NCI-H128 (cell line): ENCODE measurements around the gene SIL1.
"Not testable (repeated sequence)": the region's sequence is repeated elsewhere in the genome, so short reads cannot be mapped to it uniquely, and the experiment has no call there.

Experiments used
- DNase-seq: peaks from one replicate; lab custom pipeline; 2025; ENCODE audit not compliant: unreplicated experiment; lab: John Stamatoyannopoulos, UW

Gene SIL1

DNA sequence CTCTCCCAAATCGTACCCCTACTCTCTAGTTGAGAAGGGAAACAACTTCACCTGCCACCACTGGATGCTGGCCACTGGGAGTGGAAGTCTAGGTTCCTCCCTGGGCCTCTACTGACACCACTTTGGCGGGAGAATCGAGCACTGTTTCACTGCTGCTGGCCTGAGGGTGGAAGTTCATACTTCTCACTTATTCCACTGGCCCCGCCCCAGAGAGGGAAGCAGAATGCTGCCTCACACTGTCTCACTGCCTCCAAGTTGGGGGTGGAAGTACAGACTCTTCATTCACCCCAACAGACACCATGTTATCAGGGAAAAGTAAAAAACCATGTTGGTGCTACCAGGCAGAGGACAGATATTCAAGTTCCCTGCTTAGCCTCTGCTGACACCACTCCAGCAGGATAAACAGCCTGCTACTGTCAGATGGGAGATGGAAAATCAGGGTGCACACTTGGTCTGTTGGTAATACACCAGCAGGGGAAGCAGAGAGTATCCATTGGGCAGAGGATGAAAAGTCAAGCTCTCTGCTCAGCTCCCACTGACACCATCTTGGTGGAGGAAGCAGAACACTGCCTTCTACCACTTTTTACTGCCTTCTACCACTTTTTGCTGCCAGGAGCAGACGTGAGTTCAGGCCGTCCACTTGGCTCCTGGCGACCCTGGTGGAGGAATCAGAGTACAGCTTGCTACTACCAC is 159.4 kb downstream of the SIL1 start:
- no peak for DNase-seq

DNA sequence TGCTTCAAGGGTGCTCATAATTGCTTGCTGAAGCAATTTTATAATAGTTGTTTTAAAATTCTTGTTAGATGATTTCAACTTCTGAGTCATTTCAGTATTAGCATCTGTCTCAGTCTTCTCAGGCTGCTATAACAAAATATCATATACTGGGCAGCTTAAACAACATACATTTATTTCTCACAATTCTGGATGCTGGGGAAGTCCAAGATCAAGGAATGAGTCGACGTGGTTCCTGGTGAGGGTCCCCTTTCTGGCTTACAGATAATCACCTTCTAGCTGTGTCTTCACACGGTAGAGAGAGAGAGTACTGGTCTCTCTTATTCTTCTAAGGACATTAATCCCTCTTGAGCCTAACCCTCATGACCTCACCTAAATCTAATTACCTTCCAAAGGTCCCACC is 160.4 kb downstream of the SIL1 start:
- no peak for DNase-seq

DNA sequence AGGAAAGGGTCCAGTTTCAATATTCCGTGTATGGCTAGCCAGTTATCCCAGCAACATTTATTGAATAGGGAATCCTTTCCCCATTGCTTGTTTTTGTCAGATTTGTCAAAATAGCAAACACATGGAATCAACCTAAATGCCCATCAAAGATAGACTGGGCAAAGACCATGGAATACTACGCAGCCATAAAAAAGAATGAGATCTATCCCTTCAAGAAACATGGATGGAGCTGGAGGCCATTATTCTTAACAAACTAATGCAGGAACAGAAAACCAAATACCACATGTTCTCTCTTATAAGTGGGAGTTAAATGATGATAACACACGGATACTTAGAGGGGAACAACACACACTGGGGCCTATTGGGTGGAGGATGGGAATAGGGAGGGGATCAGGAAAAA is 161.8 kb downstream of the SIL1 start:
- DNase-seq, result not testable (repeated sequence)

DNA sequence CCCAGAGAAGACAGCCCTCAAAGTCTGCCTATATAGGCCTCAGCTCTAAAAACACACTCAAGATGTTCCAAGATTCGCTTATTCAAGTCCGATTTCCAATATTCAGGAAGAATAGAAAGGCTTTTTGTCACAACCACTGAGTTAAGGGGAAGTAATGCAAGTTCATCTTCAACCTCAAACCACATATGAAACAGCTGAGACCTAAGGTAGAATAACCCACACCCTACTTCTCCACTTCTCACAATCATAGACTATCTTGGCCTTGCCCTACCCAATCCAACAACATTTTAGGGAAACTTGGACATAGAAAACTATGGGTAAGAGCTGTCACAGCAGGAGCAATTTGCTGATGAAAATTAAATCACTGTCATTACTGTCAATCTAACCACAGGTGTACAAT is 171.0 kb downstream of the SIL1 start:
- DNase-seq, result no peak

DNA sequence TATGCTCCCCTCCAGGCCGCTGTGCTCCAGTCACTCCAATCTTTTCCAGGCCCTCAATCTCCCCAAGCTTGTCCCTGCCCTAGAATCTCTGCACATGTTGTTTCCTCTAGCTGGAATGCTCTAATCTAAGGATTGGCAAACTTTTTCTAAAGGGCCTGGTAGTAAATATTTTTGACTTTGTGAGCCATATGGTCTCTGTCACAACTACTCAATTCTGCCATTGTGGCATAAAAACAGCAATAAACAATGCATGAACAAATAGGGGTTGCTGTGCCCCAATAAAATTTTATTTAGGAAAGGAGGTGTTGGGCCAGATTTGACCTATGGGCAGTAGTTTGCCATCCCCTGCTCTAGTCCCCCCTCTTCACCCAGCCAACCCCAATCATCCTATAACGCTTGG is 172.5 kb downstream of the SIL1 start:
- no peak for DNase-seq

DNA sequence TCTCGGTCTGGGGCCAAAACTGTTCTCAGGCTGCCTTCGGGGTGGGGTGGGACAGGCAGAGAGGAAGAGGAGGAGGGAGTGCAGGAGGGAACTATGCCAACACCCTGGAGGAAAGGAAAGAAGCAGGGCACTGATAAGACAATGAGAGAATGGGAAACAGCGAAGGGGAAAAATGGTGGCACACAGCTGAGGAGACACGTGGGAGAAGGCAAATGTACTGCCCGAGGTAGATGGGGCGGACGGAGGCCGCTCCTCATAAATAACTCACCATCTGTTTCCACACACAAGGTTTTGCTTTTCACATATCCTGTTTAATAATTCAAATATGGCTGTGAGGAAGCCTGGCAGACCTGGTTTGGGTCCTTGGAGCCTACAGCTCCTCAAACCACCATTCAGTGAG is 174.9 kb downstream of the SIL1 start:
- DNase-seq, result no peak

DNA sequence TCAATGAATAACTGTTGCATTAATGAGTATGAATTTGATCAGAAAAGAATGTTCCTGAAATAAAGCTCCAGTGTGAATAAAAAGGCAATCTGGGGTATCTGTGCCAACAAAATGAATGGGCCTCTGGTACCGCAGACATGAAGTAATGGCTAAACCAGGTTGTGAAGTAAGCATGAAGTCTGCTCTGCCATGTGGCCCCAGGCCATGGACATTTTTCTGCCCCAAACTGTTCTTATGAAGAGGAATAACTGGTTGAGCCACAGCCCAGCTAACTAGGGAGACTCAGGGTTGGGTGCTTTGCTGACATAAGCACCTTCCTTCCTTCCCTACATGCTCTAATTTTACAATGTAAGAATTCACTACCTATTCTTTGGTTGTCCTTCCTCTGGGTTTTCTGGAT is 175.6 kb downstream of the SIL1 start:
- no peak for DNase-seq

DNA sequence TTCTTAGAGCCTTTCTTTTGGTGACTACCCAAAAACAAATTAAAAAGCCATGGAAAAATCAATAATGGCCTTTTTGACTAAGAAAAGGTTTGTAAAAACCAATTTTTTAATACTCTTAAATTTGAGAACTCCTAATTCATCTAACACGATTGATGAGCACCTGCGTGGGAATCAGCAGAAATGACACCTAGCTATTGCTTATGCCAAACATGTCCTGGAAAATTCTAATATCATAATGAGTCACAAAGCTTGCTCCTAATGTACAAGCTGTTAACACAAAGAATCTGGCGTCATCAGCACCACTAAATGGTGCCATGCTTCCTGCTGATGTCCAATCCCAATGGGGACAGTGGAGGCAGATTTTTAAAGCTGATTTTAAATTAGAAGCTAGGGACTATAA is 176.8 kb downstream of the SIL1 start:
- DNase-seq, result no peak

DNA sequence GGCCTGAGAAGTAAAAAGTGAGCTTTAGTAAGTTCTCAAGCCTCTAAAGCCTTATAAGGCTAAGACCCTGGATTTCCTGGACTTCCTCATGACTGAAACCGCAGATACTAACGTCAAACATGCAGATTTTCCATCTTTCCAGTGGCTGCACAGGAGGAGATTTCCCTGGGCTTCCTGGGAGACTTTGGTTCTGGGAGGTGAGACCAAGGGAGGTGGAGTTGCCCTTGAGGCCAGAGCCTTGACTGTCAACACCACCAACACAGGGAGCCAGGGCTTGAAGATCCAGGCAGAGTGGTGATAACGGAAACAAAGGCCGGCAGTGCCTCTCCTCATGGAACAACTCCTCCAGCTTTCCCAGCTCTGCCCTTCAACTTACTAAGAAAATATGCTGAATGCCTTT is 178.3 kb downstream of the SIL1 start:
- DNase-seq, result no peak

DNA sequence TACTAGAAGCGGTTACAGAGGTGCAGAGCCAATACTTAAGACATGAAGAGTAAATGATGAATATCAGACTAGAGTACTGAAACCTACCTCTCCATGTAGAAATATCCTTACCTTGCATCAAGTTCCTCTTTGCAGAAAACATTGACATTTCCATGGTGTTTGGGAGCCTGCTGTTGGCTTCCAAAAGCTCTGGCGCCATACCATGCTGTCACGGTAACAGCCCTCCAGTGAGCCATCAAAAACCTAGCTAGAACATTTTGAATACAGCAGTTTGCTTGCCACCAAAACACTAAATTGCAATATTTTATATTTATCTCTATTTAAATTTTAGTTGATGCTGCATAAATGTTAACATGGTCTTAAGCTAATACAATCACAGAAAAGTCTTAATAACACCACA is 179.0 kb downstream of the SIL1 start:
- no peak for DNase-seq

DNA sequence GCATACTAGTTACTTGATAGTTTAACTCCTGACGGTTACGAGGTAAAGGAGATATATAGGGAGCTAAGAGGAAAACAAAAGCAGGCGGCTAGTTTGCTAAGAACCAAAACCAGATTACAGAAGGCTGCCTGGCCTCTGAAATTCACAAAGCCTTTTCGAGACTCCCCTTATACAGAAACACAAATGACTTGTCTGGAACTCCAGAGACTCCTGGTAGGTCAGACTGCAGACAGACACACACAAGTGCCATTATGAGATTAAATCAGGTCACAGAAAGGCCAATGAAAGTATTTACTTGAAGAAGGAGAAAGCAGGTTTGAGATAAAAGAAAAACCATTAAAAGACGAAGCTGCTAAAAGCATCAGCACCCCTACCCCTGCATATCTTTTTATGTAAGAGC is 180.5 kb downstream of the SIL1 start:
- no peak for DNase-seq

DNA sequence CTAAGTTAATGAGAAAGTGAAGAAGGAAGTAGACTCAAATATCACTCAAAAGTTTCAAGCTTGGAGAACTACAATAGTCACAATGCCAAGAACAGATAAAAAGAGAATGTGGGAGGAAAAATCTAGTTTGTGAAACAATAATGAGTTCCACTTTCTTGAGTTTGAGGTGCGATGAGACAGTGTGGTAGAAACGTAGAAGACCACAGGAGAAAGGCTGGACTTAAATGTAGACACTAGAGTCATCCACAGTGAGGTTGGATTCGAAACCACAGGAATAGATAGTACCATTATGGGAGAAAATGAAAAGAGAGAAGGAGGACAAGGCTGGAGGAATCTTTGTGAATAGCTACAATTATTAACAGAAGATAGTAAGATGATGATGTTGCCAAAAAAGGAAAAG is 182.0 kb downstream of the SIL1 start:
- DNase-seq, result no peak

DNA sequence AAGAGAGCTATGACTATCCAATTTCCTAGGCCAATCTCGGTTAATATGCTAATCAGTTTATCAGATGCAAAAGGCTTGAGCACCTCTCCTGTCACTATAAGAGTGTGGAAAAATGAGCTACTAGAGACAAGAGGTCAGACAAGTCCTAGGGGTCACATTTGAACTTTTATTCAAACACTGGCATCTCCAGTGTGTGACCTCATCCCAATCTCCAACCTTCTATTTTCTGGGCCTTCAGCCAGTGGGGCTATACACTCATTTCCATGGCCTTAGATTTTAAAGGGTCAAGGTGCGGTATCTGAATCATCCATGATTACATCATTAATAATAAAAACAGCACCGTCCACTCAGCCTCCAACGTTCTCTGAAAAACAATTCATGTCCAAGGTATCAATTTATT is 183.4 kb downstream of the SIL1 start:
- DNase-seq, result no peak

DNA sequence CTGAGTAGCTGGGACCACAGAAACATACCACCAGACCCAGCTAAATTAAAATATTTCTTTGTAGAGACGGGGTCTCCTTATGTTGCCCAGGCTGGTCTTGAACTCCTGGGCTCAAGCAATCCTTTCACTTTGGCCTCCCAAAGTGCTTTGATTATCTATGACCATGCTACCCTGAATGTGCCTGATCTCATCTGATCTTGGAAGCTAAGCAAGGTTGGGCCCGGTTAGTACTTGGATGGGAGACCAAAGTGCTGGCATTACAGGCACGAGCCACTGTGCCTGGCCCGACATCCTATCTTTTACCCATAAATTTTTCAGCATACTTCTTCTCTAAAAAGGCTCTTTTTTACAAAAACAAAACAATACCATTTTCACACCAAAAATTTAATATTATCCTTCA is 186.0 kb downstream of the SIL1 start:
- DNase-seq, result no peak

DNA sequence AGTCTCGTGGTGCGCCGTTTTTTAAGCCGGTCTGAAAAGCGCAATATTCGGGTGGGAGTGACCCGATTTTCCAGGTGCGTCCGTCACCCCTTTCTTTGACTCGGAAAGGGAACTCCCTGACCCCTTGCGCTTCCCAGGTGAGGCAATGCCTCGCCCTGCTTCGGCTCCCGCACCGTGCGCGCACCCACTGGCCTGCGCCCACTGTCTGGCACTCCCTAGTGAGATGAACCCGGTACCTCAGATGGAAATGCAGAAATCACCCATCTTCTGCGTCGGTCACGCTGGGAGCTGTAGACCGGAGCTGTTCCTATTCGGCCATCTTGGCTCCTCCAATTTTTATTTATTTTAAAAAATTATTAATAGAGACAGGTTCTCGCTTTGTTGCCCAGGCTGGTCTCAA is 187.0 kb downstream of the SIL1 start:
- DNase-seq, result not testable (repeated sequence)

DNA sequence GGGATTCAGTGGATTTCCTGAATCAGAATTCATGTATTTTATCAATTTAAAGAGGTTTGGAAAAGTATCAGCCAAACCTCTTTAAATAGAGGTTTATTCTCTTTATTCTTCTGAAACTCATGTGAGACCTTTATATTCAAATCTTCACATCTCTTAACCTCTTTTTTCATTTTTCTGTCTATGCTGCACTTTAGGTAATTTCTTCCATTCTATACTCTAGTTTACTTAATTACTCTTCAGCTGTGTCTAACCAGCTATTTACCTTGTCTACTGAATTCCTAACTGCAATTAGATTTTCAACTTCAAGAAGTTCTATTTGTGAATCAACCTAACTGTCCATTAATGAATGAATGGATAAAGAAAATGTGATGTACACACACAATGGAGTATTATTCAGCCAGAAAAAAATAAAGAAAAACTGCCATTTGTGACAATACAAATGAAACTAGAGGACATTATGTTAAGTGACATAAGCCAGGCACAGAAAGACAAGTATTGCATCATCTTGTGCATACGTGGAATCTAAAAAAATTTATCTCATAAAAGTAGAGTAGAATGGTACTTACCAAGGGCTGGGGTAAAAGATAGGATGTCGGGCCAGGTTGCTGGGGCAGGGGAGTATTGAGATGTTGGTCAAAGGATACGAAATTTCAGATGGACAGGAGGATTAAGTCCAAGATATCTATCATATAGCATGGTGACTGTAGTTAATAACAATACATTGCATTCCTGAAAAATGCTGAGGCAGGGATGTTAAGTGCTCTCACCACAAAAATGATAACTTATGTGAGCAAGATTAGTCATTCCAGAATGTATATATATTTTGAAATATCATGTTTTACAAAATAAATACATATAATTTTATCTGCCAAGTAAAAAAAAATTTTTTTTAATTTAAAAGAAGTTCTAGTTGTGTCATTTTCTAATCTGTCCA is 193.5 kb downstream of the SIL1 start:
- DNase-seq, result no peak

DNA sequence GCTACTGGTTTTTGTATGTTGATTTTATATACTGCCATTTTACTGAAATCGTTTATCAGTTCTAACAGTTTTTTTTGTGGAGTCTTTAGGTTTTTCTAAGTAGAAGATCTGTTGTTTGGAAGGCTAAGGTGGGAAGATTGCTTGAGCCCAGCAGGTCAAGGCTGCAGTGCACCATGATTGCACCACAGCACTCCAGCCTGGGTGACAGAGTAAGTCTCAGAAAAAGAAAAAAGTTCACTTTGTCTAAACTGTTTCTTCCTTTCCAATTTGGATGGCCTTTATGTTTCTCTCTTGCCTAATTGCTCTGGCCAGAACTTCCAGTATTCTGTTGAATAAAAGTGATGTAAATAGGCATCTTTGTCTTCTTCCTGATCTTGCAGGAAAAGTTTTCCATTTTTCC is 198.5 kb downstream of the SIL1 start:
- DNase-seq, result no peak

DNA sequence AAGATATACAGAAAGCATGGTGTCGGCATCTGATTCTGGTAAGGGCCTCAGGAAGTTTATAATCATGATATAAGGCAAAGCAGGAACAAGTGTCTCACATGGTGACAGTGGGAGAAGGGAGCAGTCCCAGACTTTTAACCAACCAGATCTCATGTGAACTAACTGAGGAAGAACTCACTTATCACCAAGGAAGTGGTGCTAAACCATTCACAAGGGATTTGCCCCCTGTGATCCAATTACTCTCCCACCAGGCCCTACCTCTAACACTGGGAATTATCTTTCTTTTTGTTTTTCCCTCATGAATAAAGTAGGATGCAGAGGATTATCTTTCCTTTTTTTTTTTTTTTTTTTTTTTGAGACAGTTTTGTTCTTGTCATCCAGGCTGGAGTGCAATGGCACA is 199.6 kb downstream of the SIL1 start:
- DNase-seq, result no peak

DNA sequence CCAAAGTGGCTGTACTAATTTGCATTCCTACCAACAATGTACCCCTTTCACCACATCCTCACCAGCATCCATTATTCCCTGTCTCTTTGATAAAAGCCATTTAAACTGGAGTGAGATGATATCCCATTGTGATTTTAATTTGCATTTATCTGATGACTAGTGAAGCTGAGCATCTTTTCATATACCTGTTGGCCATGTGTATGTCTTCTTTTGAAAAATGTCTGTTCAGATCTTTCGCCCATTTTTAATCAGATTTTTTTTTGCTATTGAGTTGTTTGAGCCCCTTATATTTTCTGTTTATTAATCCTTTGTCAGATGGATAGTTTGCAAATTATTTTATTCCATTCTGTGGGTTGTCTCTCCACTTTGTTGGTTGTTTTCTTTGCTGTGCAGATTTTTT is 202.0 kb downstream of the SIL1 start:
- no peak for DNase-seq

DNA sequence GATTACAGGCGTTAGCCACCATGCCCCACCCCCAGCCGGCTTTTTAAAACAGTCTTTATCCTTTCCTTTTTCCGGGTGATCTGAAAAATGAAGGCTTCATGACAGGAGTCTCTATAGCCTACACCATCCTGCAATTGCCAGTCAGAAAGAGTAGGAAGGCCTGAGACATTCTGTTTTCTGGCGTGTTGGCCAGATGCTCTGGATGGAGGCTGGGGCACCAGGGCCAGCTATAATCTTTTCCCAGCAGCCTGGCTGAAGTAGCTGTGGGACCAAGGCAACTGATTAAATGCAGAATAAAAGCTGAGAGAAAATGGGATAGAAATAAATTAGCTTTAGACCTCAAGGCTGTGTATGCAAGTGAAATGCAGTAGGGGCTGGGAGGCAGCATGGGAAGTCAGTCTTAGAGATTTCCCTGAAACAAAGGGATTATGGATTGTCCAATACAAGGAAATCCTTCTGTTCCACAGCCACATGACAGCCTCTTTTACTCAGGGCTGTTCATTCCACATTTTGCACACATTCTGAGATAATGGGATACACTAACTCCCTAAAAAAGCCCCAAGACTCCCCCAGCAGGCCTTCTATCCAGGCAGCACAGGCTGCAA is 207.1 kb downstream of the SIL1 start:
- no peak for DNase-seq

DNA sequence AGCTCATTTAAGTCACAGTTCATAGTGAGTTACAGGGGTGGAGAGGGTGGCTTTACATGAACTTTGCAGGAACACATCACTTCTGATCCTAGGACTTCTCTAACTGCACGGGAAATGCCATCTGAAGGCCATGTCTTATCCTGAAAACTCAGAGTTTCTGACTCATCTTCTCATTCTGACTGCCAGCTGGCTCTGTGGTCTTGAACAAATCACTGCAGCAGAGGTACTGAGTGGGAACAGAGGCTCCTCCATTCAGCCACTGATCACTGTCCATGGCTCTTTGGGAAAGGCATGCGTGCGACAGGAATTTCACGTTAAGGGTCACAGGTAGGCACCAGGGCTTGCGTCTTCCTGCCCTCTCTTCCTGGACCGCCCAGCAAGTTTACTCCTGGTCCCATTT is 208.4 kb downstream of the SIL1 start:
- no peak for DNase-seq

DNA sequence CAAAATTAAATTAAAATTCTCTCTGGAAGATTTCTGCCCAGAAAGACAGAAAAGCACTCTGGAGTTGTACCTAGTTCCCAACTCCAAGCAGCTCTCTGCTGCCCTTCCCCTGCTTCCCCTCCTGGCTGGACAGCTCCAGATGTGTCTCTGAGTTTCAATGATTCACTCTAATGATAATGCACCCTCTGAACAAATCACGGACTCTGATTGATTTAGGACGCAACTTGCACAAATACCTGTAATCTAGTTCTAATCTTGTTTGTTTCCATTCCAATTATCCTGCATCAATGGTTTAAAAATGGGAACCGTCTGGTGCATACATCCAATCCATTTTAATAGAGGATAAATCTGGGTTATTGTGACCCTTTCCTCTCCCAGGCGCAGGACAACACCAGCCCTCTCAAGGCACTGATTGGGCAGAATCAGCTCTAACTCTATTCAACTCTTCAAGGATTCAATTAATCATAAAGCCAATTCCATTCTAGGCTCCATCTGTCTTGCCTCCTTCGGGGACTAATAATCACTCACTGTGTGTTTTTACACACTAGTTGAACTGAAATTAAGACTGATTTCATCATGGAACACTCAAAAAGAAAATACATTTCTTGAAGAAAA is 211.9 kb downstream of the SIL1 start:
- DNase-seq, result no peak
